K562 (cell line): Measurements from ENCODE around the gene GSTM2. TPM values are rescaled to one million over a fixed set of nuclear protein-coding genes. Genes with fewer than 3 reads are reported as not detected.

Source experiments
- BCL6 ChIP-seq: fragments of 250-450 bp; sonication (Bioruptor Pico); IDR thresholded peaks from 2 replicates; pipeline ENCODE4 v1.4.0; 2020
- DACH1 ChIP-seq: fragments of 450-650 bp; IDR thresholded peaks from 2 replicates; pipeline ENCODE4 v1.6.1; 2018; ENCODE audit not compliant: partially characterized antibody
- EP400 ChIP-seq: fragments of 450-650 bp; IDR thresholded peaks from 2 replicates; pipeline ENCODE4 v1.6.1; 2017; ENCODE audit warnings: antibody characterized with exemption, mild to moderate bottlenecking, moderate library complexity
- FOS ChIP-seq: IDR thresholded peaks from 3 replicates; pipeline ENCODE4 v1.6.1; 2011; ENCODE audit not compliant: insufficient read length; ENCODE audit errors: extremely low read depth
- KAT8 ChIP-seq: fragments of 450-650 bp; IDR thresholded peaks from 2 replicates; pipeline ENCODE4 v1.6.1; 2016; ENCODE audit warnings: low read depth, mild to moderate bottlenecking
- RAD51 ChIP-seq: fragments of 450-650 bp; IDR thresholded peaks from 2 replicates; pipeline ENCODE4 v1.7.1; 2016; ENCODE audit warnings: low read depth, mild to moderate bottlenecking, borderline replicate concordance
- ZFP36 ChIP-seq: fragments of 150-350 bp; IDR thresholded peaks from 2 replicates; pipeline ENCODE4 v1.6.1; 2018; ENCODE audit warnings: low read length, low read depth; ENCODE audit not compliant: partially characterized antibody
- ZKSCAN8 ChIP-seq: fragments of 200-800 bp; sonication (Bioruptor generic); IDR thresholded peaks from 2 replicates; pipeline ENCODE4 v1.6.1; 2016; ENCODE audit warnings: missing genetic modification characterization, missing compliant biosample characterization
- ZNF24 ChIP-seq: fragments of 450-650 bp; IDR thresholded peaks from 2 replicates; pipeline ENCODE4 v1.6.1; 2016
- polyA plus RNA-seq, 8 experiments: library from polyadenylated mRNA; depleted of rRNA in 4 of 8; stranded (reverse) in 5 of 8; unstranded in 3 of 8; fragments of >200 nt; fragmentation: Nextera tagmentation in 2 of 8; fragmentation: Illumina TruSeq in 1 of 8; extraction: Ambion mirVana in 2 of 8; extraction: Trizol in 1 of 8; gene quantifications; 2 replicates each; pipeline versions ENCODE4 v1.2.1 to v1.2.3, GENCODE V29; 2011 to 2014; ENCODE audit warnings: inconsistent platforms in 1 of 8, missing spikeins in 1 of 8
- total RNA-seq, 7 experiments: library from RNA; depleted of rRNA in 6 of 7; stranded (reverse); fragments of >200 nt in 6 of 7; fragmentation: Illumina TruSeq in 2 of 7; extraction: Trizol in 2 of 7; gene quantifications; 2 replicates each; pipeline versions ENCODE4 v1.2.1 to v1.2.3, GENCODE V29; 2011 to 2021; ENCODE audit warnings: low replicate concordance in 1 of 7
- TF ChIP-seq, protein P1 (sequence below): fragments of 200-600 bp; sonication (generic); IDR thresholded peaks from one replicate; pipeline ENCODE4 v1.6.1; 2012; ENCODE audit warnings: mild to moderate bottlenecking, low read depth, low read length, inconsistent platforms
- TF ChIP-seq, protein P2 (sequence below): sonication (generic); formaldehyde crosslinking; IDR thresholded peaks from 2 replicates; pipeline ENCODE4 v1.8.0; 2022; ENCODE audit warnings: mild to moderate bottlenecking, missing genetic modification reagents
- TF ChIP-seq, protein P3 (sequence below), 3 experiments: fragments of 200-800 bp in 1 of 3; fragments of 250-450 bp in 1 of 3; fragments of 450-650 bp in 1 of 3; sonication (Bioruptor Pico) in 1 of 3; sonication (Bioruptor generic) in 1 of 3; formaldehyde crosslinking in 1 of 3; IDR thresholded peaks; 2 replicates each; pipeline versions ENCODE4 v1.6.1 to v1.8.0; 2016 to 2022; ENCODE audit warnings: mild to moderate bottlenecking in 2 of 3, missing genetic modification characterization in 2 of 3, missing compliant biosample characterization in 1 of 3, moderate library complexity in 1 of 3

The GSTM2 gene
- total and polyA plus RNA-seq, 9 of the 15 experiments (the other 6 are each of a cell fraction or from before 2014, with no cell fraction given): 1.6 to 15.1 (median 6.8) TPM

- TF ChIP-seq, protein P1, sequence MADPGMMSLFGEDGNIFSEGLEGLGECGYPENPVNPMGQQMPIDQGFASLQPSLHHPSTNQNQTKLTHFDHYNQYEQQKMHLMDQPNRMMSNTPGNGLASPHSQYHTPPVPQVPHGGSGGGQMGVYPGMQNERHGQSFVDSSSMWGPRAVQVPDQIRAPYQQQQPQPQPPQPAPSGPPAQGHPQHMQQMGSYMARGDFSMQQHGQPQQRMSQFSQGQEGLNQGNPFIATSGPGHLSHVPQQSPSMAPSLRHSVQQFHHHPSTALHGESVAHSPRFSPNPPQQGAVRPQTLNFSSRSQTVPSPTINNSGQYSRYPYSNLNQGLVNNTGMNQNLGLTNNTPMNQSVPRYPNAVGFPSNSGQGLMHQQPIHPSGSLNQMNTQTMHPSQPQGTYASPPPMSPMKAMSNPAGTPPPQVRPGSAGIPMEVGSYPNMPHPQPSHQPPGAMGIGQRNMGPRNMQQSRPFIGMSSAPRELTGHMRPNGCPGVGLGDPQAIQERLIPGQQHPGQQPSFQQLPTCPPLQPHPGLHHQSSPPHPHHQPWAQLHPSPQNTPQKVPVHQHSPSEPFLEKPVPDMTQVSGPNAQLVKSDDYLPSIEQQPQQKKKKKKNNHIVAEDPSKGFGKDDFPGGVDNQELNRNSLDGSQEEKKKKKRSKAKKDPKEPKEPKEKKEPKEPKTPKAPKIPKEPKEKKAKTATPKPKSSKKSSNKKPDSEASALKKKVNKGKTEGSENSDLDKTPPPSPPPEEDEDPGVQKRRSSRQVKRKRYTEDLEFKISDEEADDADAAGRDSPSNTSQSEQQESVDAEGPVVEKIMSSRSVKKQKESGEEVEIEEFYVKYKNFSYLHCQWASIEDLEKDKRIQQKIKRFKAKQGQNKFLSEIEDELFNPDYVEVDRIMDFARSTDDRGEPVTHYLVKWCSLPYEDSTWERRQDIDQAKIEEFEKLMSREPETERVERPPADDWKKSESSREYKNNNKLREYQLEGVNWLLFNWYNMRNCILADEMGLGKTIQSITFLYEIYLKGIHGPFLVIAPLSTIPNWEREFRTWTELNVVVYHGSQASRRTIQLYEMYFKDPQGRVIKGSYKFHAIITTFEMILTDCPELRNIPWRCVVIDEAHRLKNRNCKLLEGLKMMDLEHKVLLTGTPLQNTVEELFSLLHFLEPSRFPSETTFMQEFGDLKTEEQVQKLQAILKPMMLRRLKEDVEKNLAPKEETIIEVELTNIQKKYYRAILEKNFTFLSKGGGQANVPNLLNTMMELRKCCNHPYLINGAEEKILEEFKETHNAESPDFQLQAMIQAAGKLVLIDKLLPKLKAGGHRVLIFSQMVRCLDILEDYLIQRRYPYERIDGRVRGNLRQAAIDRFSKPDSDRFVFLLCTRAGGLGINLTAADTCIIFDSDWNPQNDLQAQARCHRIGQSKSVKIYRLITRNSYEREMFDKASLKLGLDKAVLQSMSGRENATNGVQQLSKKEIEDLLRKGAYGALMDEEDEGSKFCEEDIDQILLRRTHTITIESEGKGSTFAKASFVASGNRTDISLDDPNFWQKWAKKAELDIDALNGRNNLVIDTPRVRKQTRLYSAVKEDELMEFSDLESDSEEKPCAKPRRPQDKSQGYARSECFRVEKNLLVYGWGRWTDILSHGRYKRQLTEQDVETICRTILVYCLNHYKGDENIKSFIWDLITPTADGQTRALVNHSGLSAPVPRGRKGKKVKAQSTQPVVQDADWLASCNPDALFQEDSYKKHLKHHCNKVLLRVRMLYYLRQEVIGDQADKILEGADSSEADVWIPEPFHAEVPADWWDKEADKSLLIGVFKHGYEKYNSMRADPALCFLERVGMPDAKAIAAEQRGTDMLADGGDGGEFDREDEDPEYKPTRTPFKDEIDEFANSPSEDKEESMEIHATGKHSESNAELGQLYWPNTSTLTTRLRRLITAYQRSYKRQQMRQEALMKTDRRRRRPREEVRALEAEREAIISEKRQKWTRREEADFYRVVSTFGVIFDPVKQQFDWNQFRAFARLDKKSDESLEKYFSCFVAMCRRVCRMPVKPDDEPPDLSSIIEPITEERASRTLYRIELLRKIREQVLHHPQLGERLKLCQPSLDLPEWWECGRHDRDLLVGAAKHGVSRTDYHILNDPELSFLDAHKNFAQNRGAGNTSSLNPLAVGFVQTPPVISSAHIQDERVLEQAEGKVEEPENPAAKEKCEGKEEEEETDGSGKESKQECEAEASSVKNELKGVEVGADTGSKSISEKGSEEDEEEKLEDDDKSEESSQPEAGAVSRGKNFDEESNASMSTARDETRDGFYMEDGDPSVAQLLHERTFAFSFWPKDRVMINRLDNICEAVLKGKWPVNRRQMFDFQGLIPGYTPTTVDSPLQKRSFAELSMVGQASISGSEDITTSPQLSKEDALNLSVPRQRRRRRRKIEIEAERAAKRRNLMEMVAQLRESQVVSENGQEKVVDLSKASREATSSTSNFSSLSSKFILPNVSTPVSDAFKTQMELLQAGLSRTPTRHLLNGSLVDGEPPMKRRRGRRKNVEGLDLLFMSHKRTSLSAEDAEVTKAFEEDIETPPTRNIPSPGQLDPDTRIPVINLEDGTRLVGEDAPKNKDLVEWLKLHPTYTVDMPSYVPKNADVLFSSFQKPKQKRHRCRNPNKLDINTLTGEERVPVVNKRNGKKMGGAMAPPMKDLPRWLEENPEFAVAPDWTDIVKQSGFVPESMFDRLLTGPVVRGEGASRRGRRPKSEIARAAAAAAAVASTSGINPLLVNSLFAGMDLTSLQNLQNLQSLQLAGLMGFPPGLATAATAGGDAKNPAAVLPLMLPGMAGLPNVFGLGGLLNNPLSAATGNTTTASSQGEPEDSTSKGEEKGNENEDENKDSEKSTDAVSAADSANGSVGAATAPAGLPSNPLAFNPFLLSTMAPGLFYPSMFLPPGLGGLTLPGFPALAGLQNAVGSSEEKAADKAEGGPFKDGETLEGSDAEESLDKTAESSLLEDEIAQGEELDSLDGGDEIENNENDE: no peak
- no peak for TF ChIP-seq KAT8
- peak; percentile 88 for TF ChIP-seq EP400
- no peak for TF ChIP-seq BCL6
- TF ChIP-seq FOS: no peak
- TF ChIP-seq, protein P2, sequence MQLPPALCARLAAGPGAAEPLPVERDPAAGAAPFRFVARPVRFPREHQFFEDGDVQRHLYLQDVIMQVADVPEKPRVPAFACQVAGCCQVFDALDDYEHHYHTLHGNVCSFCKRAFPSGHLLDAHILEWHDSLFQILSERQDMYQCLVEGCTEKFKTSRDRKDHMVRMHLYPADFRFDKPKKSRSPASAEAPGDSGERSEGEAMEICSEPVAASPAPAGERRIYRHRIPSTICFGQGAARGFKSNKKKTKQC (CRISPR knock-in tag): peak; percentile 78
- TF ChIP-seq ZKSCAN8 (CRISPR knock-in tag): no peak
- no peak for TF ChIP-seq ZNF24
- TF ChIP-seq RAD51: no peak
- TF ChIP-seq ZFP36: no peak
- TF ChIP-seq DACH1: no peak
- TF ChIP-seq, protein P3, sequence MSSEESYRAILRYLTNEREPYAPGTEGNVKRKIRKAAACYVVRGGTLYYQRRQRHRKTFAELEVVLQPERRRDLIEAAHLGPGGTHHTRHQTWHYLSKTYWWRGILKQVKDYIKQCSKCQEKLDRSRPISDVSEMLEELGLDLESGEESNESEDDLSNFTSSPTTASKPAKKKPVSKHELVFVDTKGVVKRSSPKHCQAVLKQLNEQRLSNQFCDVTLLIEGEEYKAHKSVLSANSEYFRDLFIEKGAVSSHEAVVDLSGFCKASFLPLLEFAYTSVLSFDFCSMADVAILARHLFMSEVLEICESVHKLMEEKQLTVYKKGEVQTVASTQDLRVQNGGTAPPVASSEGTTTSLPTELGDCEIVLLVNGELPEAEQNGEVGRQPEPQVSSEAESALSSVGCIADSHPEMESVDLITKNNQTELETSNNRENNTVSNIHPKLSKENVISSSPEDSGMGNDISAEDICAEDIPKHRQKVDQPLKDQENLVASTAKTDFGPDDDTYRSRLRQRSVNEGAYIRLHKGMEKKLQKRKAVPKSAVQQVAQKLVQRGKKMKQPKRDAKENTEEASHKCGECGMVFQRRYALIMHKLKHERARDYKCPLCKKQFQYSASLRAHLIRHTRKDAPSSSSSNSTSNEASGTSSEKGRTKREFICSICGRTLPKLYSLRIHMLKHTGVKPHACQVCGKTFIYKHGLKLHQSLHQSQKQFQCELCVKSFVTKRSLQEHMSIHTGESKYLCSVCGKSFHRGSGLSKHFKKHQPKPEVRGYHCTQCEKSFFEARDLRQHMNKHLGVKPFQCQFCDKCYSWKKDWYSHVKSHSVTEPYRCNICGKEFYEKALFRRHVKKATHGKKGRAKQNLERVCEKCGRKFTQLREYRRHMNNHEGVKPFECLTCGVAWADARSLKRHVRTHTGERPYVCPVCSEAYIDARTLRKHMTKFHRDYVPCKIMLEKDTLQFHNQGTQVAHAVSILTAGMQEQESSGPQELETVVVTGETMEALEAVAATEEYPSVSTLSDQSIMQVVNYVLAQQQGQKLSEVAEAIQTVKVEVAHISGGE (CRISPR knock-in tag; IDR thresholded peaks at IDR 0.05): peak in 1 of 3 experiments; percentile 76; a peak in 2 of 6 replicates
These were observed 12.0 kb upstream of the GSTM2 start, which contains the start of gene GSTM4 (continued) for GRCh38 chr1:109655615-109656519.
